Measurements from ENCODE around the gene MLH3.

- no peak for TF ChIP-seq CTCF (IDR thresholded peaks at IDR 0.05; ENCODE audit: extremely low read depth in 1 of 2, insufficient read depth in 1 of 2, low read depth in 1 of 2, low read length in 2 of 2)
- no peak for TF ChIP-seq POLR2A (IDR thresholded peaks at IDR 0.05; ENCODE audit: low read depth, low read length)
These were observed 68.6 kb downstream of the MLH3 start for GRCh38 chr14:74982661-74983060.

Data from endothelial cell of umbilical vein (primary cell).